H1 (cell line): ENCODE measurements around the gene LARP4B. TPM values are rescaled to one million over a fixed set of nuclear protein-coding genes. Genes with fewer than 3 reads are reported as not detected.

Experiments used
- BCL11A ChIP-seq, 2 experiments: IDR thresholded peaks; one replicate each; pipeline ENCODE4 v1.6.1; 2011; ENCODE audit warnings: low read depth in 2 of 2, low read length in 2 of 2, mild to moderate bottlenecking in 2 of 2
- CHD7 ChIP-seq: fragments of 300-600 bp; sonication (generic); IDR thresholded peaks from 2 replicates; pipeline ENCODE4 v1.7.1; 2012; ENCODE audit warnings: low read length, moderate library complexity, mild to moderate bottlenecking, inconsistent platforms; ENCODE audit not compliant: insufficient replicate concordance
- CTBP2 ChIP-seq: IDR thresholded peaks from 2 replicates; pipeline ENCODE4 v1.7.0; 2011; ENCODE audit warnings: borderline replicate concordance, mild to moderate bottlenecking, moderate library complexity, mixed read lengths, low read length; ENCODE audit not compliant: insufficient read depth, insufficient read length
- NANOG ChIP-seq: IDR thresholded peaks from 2 replicates; pipeline ENCODE4 v1.6.1; 2011; ENCODE audit warnings: low read length, low read depth, mild to moderate bottlenecking, inconsistent platforms; ENCODE audit not compliant: insufficient read depth, poor library complexity, severe bottlenecking
- NRF1 ChIP-seq: IDR thresholded peaks from 2 replicates; pipeline ENCODE4 v1.6.1; 2011; ENCODE audit warnings: mild to moderate bottlenecking, low read depth, low read length, improper control_type of control experiment
- PHF8 ChIP-seq: fragments of 200-600 bp; sonication (generic); conservative IDR thresholded peaks from 2 replicates; pipeline ENCODE4 v1.7.1; 2012; ENCODE audit warnings: low read depth, mild to moderate bottlenecking, inconsistent platforms, low read length, moderate library complexity
- TEAD4 ChIP-seq: IDR thresholded peaks from 2 replicates; pipeline ENCODE4 v1.6.1; 2012; ENCODE audit warnings: low read depth, low read length, inconsistent platforms, mixed read lengths
- polyA plus RNA-seq, 7 experiments: library from polyadenylated mRNA; depleted of rRNA in 3 of 7; stranded (reverse) in 5 of 7; unstranded in 2 of 7; fragments of >200 nt in 5 of 7; fragments of 200-250 nt in 2 of 7; gene quantifications; 1 replicate in 5 of 7; 2 replicates in 1 of 7; 4 replicates in 1 of 7; pipeline versions ENCODE4 v1.2.1 to v1.2.3, GENCODE V29; 2011 to 2013; ENCODE audit warnings: missing spikeins in 2 of 7, mixed read lengths in 2 of 7
- total RNA-seq: library from RNA; stranded (reverse); fragmentation: NEBNext Ultra II Directional; extraction: Animal tissue kit (Norgen Biotek cat#: 25700); gene quantifications from 2 replicates; pipeline ENCODE4 v1.2.1, GENCODE V29; 2021
- TF ChIP-seq, protein P1 (sequence below): IDR thresholded peaks from 2 replicates; pipeline ENCODE4 v1.6.1; 2011; ENCODE audit warnings: low read depth, mild to moderate bottlenecking, low read length; ENCODE audit not compliant: insufficient read depth

The LARP4B gene
- total and polyA plus RNA-seq, 2 of the 8 experiments (the other 6 are each of a cell fraction or from before 2014, with no cell fraction given), result 20.1 to 78.6 TPM

- TF ChIP-seq CHD7 (no peak), NANOG (no peak), NRF1 (no peak), TEAD4 (no peak), CTBP2 (no peak), PHF8 (no peak), BCL11A (IDR thresholded peaks at IDR 0.05; ENCODE audit: low read depth in 2 of 2, low read length in 2 of 2) (no peak)
- TF ChIP-seq, protein P1, sequence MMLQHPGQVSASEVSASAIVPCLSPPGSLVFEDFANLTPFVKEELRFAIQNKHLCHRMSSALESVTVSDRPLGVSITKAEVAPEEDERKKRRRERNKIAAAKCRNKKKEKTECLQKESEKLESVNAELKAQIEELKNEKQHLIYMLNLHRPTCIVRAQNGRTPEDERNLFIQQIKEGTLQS, result no peak
- TF ChIP-seq, all 59 proteins: peak for 0
These were observed 157.3 kb downstream of the LARP4B start (continued) for GRCh38 chr10:774223-774622.
